ENCODE measurements around the gene VPS45.
"Not testable (repeated sequence)": the region's sequence is repeated elsewhere in the genome, so short reads cannot be mapped to it uniquely, and the experiment has no call there.

VPS45 gene

DNA sequence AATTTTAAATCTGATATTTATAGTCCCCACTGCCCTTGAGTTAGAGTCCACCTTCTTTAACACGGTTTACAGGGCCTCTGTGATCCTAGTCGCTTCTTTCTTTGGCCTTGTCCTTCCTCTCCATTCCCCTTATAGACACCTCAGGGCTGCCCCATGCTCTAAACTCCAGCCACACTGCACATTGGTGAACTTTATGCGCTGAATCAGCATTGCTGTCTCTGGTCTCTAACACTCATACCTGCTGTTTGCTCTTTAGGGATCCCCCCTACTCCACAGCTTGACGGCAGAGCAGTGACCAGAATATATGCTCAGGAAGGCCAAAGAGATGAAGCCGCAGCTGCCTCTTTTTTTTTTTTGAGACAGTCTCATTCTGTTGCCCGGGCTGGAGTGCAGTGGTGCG, 112.3 kb downstream of the VPS45 start:
- Histone ChIP-seq H3K4me1 (ENCODE audit: control insufficient read depth in 1 of 2, insufficient read depth in 1 of 2, low read depth in 1 of 2, low read length in 1 of 2) (peaks cover 72 to 78% of the 10 kb centered on the region in 2 experiments), H3K4me3 (ENCODE audit: low read depth in 1 of 2, low read length in 1 of 2) (no peak overlapping the region), H3K27me3 (no peaks in the 10 kb centered on the region), H3K9me3 (no peaks in the 10 kb centered on the region), H3K36me3 (no peaks in the 10 kb centered on the region), H3K27ac (peak overlapping the region; percentile 78)
- TF ChIP-seq, protein P1, sequence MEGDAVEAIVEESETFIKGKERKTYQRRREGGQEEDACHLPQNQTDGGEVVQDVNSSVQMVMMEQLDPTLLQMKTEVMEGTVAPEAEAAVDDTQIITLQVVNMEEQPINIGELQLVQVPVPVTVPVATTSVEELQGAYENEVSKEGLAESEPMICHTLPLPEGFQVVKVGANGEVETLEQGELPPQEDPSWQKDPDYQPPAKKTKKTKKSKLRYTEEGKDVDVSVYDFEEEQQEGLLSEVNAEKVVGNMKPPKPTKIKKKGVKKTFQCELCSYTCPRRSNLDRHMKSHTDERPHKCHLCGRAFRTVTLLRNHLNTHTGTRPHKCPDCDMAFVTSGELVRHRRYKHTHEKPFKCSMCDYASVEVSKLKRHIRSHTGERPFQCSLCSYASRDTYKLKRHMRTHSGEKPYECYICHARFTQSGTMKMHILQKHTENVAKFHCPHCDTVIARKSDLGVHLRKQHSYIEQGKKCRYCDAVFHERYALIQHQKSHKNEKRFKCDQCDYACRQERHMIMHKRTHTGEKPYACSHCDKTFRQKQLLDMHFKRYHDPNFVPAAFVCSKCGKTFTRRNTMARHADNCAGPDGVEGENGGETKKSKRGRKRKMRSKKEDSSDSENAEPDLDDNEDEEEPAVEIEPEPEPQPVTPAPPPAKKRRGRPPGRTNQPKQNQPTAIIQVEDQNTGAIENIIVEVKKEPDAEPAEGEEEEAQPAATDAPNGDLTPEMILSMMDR (IDR thresholded peaks at IDR 0.05), result no peak

DNA sequence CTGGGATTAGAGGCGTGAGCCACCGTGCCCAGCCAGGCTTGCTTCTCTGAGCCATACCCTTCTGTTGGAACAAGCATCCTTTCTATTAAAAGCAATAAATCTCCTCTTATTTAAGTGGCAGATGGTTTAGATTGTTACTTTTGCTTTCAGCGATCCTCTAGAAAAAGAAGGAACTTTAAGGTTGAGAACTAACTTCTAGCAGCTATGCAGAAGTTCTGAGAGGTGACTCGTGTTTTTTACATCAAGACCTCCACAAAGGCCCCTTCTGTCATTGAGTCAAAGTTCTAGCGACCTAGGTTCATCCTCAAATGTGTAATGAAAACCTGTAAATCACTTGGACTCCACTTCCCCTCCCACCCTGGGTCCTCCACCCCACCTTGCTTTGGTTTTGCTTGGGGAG, 112.9 kb downstream of the VPS45 start:
- no peaks in the 10 kb centered on the region for H3K36me3 ChIP-seq
- peak overlapping the region in 1 of 2 experiments; percentile 21 for H3K4me3 ChIP-seq (ENCODE audit: low read depth in 1 of 2, low read length in 1 of 2)
- peaks cover 72 to 78% of the 10 kb centered on the region in 2 experiments for H3K4me1 ChIP-seq (ENCODE audit: control insufficient read depth in 1 of 2, insufficient read depth in 1 of 2, low read depth in 1 of 2, low read length in 1 of 2)
- peak overlapping the region; percentile 78 for H3K27ac ChIP-seq
- TF ChIP-seq, protein P1 (IDR thresholded peaks at IDR 0.05), result no peak
- no peaks in the 10 kb centered on the region for H3K9me3 ChIP-seq
- no peaks in the 10 kb centered on the region for H3K27me3 ChIP-seq

DNA sequence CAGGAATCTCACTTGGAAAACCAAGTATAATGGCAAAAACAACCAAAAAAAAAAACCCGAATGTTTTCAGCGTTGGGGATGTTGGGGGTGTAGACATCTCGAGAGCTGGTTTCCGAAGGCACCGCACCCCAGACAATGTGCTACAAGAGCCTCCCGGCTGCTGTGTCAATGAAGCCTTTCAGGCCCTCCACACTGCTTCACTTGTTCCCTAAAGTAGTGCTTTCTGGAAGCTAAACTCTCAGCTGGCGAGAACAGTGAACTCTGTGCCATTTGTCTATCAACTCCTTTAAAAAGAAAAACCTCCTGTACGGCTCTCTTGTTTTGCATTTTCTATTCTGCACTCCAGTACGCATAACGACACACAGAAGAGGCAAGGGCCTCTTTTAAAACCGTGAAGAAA, 114.7 kb downstream of the VPS45 start:
- Histone ChIP-seq H3K27ac (peak overlapping the region; percentile 26), H3K36me3 (no peaks in the 10 kb centered on the region), H3K9me3 (no peaks in the 10 kb centered on the region), H3K4me1 (ENCODE audit: control insufficient read depth in 1 of 2, insufficient read depth in 1 of 2, low read depth in 1 of 2, low read length in 1 of 2) (peaks cover 76 to 79% of the 10 kb centered on the region in 2 experiments), H3K27me3 (no peaks in the 10 kb centered on the region), H3K4me3 (ENCODE audit: low read depth in 1 of 2, low read length in 1 of 2) (no peak overlapping the region)
- TF ChIP-seq, protein P1 (IDR thresholded peaks at IDR 0.05), result no peak

DNA sequence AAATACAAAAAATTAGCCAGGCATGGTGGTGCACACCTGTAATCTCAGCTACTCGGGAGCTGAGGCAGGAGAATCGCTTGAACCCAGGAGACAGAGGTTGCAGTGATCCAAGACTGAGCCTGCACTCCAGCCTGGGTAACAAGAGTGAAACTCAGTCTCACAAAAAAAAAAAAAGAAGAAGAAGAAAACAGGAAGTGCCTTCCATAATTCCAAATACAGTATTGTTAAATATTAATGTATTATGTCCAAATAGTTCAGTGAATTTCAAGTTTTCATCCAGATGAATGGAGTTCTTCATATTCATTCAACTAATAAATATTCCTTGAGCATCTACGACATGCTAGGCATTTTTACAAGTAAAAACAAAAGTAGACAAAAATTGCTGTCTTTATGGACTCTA, 115.5 kb downstream of the VPS45 start:
- Histone ChIP-seq H3K27me3 (no peaks in the 10 kb centered on the region), H3K36me3 (no peaks in the 10 kb centered on the region), H3K27ac (peak overlapping the region; percentile 71), H3K4me3 (ENCODE audit: low read depth in 1 of 2, low read length in 1 of 2) (peak overlapping the region in 1 of 2 experiments; percentile 31), H3K9me3 (no peaks in the 10 kb centered on the region), H3K4me1 (ENCODE audit: control insufficient read depth in 1 of 2, insufficient read depth in 1 of 2, low read depth in 1 of 2, low read length in 1 of 2) (peaks cover 76 to 79% of the 10 kb centered on the region in 2 experiments)
- TF ChIP-seq, protein P1 (IDR thresholded peaks at IDR 0.05), result no peak

DNA sequence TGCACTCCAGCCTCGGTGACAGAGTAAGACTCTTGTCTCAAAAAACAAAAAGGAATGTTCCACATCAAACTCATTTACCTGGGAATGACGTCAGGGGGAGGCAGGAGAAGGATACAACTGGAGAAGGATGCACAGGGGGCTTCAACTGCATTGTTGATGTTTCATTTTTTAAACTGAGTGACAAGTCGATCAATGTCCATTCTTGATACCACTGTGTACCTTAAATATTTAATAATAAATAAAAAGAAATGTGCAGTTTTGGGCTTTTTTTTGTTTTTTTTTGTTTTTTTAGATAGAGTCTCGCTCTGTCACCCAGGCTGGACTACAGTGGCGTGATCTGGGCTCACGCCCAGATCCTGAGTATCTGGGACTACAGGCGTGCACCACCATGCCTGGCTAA, 117.9 kb downstream of the VPS45 start:
- Histone ChIP-seq H3K9me3 (no peaks in the 10 kb centered on the region), H3K36me3 (no peaks in the 10 kb centered on the region), H3K27me3 (no peaks in the 10 kb centered on the region), H3K4me1 (ENCODE audit: control insufficient read depth in 1 of 2, insufficient read depth in 1 of 2, low read depth in 1 of 2, low read length in 1 of 2) (peaks cover 52 to 55% of the 10 kb centered on the region in 2 experiments), H3K27ac (peak overlapping the region; percentile 93), H3K4me3 (ENCODE audit: low read depth in 1 of 2, low read length in 1 of 2) (no peak overlapping the region)
- TF ChIP-seq, protein P1 (IDR thresholded peaks at IDR 0.05), result no peak

DNA sequence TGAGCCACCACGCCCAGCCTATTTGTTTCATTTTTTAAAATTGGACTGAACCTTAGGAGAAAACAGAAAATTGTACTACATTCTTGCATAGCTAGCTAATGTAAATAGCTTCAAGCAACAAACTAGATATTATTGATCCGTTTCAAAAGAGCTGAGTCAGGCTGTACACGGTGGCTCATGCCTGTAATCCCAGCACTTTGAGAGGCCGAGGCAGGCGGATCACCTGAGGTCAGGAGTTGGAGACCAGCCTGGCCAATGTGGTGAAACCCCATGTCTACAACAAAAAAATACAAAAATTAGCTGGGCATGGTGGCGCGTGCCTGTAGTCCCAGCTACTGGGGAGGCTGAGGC, 118.8 kb downstream of the VPS45 start:
- Histone ChIP-seq H3K27ac (peak overlapping the region; percentile 93), H3K4me3 (ENCODE audit: low read depth in 1 of 2, low read length in 1 of 2) (peak overlapping the region; percentile 56 to 57), H3K4me1 (ENCODE audit: control insufficient read depth in 1 of 2, insufficient read depth in 1 of 2, low read depth in 1 of 2, low read length in 1 of 2) (peaks cover 47 to 48% of the 10 kb centered on the region in 2 experiments)
- H3K36me3 ChIP-seq, H3K27me3 ChIP-seq, H3K9me3 ChIP-seq: not testable (repeated sequence)
